WTC11 (cell line): ENCODE measurements around the gene ZSCAN21.

Source experiments
- TCF7 ChIP-seq: sonication (generic); formaldehyde crosslinking; IDR thresholded peaks from 2 replicates; pipeline ENCODE4 v1.8.0; 2022; ENCODE audit warnings: mild to moderate bottlenecking, low read depth, missing genetic modification reagents, moderate library complexity
- TF ChIP-seq, protein P1 (sequence below): fragments of 200-600 bp; IDR thresholded peaks from 2 replicates; pipeline ENCODE4 v1.8.0; 2022; ENCODE audit warnings: antibody characterized with exemption

- TF ChIP-seq, protein P1, sequence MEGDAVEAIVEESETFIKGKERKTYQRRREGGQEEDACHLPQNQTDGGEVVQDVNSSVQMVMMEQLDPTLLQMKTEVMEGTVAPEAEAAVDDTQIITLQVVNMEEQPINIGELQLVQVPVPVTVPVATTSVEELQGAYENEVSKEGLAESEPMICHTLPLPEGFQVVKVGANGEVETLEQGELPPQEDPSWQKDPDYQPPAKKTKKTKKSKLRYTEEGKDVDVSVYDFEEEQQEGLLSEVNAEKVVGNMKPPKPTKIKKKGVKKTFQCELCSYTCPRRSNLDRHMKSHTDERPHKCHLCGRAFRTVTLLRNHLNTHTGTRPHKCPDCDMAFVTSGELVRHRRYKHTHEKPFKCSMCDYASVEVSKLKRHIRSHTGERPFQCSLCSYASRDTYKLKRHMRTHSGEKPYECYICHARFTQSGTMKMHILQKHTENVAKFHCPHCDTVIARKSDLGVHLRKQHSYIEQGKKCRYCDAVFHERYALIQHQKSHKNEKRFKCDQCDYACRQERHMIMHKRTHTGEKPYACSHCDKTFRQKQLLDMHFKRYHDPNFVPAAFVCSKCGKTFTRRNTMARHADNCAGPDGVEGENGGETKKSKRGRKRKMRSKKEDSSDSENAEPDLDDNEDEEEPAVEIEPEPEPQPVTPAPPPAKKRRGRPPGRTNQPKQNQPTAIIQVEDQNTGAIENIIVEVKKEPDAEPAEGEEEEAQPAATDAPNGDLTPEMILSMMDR, result no peak
- TF ChIP-seq TCF7 (CRISPR knock-in tag), result no peak
These were observed 894 bp upstream of the ZSCAN21 start for GRCh38 chr7:100048680-100049079.
